ENCODE data around the gene MYORG.

- TF ChIP-seq ZNF518B (CRISPR knock-in tag; IDR thresholded peaks at IDR 0.05), result no peak
- no peak for TF ChIP-seq ELF1 (tag; IDR thresholded peaks at IDR 0.05)
- TF ChIP-seq HCFC1 (IDR thresholded peaks at IDR 0.05; ENCODE audit: low read depth, low read length), result 0 out of 2 replicates have a peak, but pooled peaks have one; percentile 11
- no peak for TF ChIP-seq BRF2 (IDR thresholded peaks at IDR 0.05; ENCODE audit: borderline replicate concordance, insufficient read depth, insufficient read length)
Measured at GRCh38 chr9:34379334-34380033, 2.8 kb upstream of the MYORG start.

All from K562 (cell line).